T follicular helper cell (primary cell): ENCODE data around the gene STRA8.

ENCODE experiments used
- DNase-seq: peaks from one replicate; pipeline ENCODE4 v3.0.0-alpha.2; 2020; ENCODE audit warnings: low read depth
- total RNA-seq, 2 experiments: gene quantifications; one replicate each; lab custom pipeline; 2026; lab: John Stamatoyannopoulos, UW

The STRA8 gene, protein sequence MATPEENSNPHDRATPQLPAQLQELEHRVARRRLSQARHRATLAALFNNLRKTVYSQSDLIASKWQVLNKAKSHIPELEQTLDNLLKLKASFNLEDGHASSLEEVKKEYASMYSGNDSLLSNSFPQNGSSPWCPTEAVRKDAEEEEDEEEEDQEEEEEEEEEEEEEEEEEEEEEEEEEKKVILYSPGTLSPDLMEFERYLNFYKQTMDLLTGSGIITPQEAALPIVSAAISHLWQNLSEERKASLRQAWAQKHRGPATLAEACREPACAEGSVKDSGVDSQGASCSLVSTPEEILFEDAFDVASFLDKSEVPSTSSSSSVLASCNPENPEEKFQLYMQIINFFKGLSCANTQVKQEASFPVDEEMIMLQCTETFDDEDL
- 0 reads per million in 2 experiments for total RNA-seq

DNA sequence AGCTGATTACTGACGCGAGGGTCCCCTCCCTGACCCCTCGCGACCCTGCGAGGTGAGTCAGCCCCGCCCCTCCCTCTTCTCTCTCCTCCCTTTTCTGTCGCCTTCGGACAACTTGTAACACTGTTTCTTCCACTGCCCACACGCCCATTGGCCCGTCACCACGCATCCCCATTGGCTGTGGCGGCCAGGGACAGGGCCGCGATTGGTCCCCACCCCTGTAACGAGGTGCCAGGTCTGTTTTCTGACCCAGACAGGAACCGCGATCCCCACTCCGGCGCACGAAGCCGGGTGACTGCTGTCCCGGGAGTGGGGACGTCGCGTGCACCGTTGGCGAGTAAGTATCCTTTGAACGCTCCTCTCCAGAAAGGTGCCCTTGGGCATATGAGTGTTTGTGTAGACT is at the start of gene STRA8:
Gene STRA8 (plus strand): TSS at position 269 of the 400 bp plus-strand sequence. CDS start 6,687 bp downstream, outside the sequence.
- no peak for DNase-seq

DNA sequence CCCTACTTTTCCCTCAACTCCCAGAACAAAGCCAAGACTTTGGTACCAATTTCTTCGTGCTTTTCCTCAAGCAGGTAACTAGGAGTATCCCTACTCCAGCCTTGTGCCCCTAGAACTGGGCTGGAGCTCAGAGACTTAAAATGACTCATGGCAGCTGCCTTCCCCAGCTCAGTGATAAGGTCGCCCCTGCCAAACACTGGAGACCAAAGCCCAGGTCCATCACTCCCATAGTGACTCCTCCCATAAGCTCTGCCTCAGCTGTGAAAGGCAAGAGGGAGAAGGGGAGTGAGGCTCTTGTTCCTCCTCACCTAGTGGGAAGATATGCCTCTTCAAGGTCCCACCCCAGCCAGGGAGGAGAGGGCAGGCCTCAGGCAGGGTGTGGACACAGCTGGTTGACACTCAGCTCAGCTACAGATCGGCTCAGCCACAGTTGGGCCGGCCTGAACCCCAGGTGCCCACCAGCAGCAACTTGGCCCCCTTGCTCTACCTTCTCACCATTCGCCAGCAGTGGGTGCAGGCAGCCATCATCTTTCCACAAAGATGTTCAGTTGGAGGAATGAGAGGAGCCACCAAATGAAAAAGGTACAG is 49.3 kb upstream of the STRA8 start:
- no peak for DNase-seq

DNA sequence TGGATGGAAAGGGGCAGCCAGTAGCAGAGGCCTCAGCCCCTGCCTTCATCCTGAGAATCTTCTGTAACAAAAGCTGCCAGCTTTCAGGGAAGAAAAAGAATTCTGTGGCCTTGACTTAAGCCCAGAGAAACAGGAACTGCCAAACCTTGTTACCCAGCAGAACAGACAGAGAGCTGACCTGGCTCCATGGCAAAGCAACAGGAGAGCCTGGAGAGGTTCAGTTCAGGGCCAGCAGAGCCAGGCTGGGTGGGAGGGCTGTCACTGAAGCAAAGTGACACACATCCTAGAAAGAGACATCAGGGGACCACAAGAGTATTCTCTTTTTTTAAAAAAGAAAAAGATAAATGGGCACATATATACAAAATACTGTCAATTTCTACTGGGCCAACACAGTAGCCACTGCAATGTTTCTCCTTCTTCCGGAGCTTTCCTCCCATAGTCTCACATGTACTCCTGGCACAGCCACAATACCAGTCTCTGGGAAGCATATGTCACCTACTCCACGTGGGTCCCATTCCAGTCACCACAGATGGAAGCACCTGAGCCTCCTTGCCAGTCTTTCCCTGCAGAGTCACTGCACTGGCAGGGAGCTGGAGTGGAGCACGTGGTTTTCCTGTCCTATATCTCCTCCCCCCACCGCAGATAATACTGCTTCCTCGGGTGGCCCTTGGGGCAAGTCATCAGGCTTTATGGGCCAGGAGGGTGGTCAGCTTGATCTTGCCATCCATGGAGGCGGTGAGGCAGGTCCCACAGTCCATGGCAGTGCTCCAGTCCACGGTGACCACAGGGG is 48.0 kb upstream of the STRA8 start:
- no peak for DNase-seq

DNA sequence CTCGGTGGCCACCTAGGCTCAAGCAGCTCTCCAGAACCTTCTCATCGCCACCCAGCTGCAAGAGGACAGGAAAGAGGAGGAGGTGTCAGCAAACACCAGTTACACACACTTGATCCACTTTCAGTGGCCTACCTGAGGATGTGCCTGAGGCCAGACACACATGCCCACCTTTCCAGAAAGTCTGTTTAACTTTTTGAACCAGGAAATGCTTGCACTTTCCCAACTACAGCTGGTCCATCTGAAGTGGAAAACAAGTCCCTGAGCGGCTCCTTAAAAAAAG is 47.4 kb upstream of the STRA8 start:
- no peak for DNase-seq

DNA sequence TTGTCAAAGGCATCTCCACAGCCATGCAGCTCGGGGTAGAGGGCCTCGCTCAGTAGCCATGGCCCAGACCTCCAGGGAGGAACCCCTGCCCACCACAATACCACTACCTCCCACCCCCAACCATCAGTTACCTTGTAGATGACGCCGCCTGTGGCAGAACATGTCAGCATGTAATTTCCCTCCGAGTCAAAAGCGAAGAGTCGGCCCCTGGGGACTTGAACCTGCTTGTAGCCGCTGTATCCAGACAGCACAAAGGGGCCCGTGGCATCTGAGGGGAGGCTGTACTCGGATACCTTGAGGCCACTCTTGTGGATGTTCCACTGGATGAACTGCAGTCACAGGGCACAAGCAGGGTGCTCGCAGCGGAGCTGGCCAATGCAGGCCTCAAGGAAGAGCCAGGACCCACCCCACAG is 46.8 kb upstream of the STRA8 start:
- no peak for DNase-seq

DNA sequence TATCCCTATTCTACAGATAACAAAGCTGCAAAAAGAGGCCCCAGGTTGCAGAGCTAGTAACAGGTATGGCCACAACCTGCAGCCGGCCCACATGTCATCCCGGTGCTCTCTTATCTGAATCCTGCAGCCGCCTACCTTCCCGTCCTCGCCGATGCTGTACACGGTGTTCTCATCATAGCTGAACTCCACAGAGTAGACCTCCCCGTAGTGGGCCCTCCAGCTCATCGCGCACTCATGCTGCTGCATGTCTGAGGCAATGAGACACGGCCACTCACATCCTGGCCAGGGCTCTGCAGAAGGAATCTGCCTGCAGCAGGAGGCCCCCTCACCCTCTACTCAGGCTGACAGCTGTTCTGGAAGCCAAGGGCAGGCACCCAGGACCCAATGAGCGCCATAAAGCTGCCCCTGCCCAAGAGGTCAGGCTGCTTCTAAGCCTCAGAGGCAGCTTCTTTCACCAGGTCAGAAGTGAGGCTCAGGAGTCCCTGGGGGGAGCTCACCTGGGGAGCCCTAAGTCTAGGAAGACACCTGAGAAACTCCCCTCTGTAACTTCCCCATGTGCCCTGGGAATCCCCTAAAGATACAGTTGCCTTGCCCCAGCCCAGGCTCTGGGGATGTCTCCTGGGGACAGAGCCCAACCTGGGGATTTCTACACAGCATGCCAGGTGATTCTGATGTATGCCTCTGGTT is 45.2 kb upstream of the STRA8 start:
- no peak for DNase-seq

DNA sequence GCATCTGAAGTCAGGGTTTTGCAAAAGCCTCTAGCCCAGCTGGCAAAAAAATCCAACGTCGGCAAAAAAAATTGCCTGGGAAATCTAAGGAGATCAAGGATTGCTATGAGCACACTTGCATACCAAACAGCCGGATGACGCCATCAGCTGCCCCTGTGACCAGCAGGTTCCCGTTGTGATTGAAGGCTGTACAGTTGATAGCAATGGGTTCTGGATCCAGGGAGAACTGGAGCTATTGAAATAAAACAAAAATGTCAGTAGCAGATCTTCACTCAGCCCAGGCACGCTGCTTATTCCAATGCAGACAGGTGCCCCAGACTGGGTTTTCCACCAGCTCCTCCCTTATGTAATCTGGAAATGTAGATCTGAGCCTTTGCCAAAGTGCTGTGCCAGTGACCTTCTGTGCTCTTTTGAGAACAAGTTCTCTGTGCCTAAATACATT is 44.4 kb upstream of the STRA8 start:
- no peak for DNase-seq

DNA sequence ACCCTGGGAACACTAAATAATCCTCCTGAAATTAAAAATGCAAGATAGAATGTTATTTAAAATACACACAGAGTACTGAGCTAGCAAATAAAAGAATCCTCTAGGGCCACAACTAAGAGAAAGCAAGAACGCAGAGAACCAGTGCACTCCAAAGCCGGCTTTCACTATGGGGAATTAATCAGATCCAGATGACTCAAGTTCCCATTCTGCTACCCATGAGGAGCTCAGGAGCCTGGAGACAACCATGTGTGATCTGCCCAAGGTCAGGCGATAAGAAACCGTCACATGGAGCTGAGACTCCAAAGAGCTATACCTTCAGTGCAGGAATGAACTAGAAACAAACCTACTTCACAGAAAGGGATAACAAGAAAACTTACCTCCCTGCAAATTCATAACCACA is 43.7 kb upstream of the STRA8 start:
- no peak for DNase-seq

DNA sequence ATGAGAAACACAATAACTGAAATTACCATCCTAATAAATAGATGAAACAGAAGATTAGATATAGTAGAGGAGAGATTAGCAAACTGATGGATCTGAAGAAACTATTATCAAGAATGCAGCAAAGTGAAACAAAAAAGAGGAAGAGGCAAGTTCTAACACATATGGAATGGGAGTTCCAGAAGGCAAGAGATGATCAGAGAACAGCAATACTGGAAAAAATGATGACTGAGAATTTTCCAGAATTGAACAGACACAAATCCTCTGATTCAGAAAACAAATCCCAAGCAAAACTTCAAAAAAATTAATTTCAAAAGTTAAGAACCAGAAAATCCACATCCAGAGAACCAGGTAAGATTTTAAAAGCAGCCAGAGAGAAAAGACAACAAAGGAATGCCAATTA is 42.9 kb upstream of the STRA8 start:
- no peak for DNase-seq

DNA sequence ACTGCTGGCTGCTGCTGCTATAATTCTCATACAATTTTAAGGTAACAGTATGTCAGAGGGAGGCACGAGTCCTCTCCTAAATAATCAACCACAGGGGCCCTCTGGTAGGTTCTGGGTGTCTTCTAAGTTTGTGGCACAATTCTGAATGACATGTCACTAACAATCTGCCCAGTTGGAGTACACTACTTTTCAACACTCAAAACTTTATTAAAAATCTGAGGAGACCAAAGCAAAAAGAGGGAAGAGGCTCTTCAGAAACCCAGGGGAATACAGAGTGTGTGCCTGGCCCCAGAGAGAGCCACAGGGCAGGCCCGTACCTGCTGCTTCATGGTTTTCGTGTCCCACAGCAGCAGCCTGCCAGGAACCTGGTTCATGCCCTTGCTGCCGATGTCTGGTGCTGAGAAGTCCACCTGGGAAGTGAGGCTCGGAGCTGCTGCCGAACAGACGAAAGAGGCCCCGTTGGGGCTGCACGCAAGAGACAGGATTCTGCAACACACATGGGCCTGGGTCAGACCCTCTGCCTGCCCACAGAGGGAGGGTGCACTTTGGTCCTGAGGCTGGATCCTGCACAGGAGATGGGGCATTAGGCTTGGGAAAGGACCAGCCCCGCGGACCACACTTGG is 40.6 kb upstream of the STRA8 start:
- no peak for DNase-seq

DNA sequence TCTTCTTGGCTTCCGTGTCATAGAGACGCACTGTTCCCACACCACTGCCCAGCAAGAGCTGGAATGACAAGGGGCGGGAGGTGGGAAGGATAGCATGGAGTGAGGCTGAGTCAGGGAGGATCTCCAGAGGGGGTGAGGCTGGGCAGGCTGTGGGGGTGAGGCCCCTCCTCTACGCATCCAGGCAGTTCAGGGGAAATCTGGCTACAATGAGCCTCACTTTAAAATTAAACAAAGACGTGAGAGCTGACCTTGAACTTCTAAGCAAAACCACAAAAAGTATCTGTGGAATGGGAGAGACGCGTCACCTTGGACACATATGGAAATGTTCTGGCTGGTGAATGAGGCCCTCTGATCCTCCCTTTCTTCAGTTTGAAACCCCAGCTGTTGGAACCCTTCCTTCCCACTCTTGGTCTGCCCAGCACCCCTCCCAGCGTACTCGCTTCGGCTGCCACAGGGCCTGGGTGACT is 40.0 kb upstream of the STRA8 start:
- no peak for DNase-seq

DNA sequence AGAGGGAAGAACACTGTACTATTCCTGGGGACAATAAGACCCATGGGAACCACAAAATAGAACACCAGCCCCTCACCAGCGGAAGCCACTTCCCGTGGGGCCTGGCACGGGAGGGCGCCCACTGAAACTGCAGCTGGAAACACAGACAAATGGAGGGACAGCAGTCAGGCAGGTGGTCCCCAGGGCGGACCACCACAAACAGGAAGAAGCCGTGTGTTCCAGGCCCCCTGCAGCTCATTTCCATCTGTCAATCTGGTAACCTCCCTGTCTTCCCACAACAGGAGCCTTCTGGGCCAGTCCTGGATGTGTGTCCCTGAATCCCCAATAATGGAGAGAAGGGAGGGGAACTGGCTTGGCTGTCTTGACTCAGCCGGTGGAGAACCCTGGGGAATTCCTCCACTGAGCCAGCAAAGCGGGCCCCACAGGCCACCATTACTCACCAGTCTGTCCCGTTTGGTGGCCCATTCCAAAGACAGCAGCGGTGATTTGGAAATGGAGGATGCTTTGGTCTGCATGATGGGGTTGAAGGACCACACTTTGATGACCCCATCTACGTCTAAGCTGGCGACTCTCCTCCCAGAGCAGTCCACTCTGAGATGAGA is 39.0 kb upstream of the STRA8 start:
- no peak for DNase-seq

DNA sequence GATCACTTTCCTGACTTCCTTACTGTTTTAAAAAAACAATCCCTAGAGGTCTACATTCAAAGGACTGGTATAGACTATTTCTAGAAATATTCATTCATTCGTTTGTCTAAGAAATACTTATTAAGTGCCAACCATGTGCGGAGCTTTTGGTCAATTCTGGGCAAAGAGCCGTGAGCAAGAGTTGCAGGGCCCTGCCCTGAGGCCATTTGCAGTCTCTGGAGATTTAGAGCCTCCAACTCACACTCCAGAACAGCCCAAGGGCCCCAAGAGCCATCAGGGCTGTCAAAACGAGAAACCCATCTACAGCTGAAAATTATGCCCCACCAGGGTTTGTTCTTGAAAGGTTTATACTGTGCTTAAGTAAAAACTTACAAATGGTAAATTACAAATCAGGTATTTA is 38.5 kb upstream of the STRA8 start:
- no peak for DNase-seq

DNA sequence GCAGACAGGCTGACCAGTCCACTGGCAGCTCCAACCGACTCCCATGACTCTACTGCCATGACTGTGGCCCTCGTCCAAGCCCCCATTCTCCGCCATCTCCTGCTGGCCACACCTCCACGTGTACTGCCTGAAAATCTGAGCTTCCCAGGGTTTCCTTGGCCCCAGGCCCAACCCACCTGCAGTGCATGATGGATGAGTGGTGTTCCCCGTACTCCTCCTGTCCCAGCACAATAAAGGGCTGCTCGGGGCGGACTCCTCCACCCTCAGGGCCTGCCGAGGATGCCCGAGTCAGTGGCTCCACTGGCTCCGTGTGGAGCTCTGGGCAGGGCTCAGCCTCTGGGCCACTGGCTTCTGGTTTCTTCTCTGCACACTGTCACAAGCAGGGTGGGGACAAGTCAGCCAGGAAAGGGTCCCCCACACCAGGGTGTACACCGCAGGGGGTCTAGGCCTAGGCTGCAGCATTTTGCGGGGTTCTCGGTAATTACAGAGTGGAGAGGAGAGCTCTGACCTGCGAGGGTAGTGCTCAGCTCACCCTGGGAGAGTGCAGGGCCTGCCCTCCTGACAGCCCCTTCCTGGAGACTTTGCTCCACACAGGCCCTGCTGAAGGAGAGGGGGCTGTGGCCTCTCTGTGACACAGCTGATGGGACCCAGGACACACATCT is 37.5 kb upstream of the STRA8 start:
- DNase-seq = no peak

DNA sequence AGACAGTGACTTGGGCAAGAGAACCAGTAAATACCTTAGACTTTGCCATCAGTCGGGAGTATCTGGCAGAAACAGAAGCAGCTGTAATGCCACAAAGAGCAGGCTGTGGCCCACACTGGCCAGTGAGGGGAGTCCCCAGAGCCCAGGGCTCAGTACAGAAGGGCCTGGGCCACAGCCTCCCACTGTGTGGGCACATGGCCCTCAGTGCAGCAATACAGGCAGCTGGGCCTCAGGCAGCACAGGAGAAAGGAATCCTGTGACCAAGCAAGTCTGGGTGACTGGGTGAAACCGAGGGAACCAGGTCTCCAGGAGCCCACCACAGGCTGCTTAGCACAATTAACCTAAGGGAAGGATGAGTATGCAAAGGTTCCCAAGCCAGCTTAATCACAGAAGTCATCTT is 36.3 kb upstream of the STRA8 start:
- DNase-seq = no peak

DNA sequence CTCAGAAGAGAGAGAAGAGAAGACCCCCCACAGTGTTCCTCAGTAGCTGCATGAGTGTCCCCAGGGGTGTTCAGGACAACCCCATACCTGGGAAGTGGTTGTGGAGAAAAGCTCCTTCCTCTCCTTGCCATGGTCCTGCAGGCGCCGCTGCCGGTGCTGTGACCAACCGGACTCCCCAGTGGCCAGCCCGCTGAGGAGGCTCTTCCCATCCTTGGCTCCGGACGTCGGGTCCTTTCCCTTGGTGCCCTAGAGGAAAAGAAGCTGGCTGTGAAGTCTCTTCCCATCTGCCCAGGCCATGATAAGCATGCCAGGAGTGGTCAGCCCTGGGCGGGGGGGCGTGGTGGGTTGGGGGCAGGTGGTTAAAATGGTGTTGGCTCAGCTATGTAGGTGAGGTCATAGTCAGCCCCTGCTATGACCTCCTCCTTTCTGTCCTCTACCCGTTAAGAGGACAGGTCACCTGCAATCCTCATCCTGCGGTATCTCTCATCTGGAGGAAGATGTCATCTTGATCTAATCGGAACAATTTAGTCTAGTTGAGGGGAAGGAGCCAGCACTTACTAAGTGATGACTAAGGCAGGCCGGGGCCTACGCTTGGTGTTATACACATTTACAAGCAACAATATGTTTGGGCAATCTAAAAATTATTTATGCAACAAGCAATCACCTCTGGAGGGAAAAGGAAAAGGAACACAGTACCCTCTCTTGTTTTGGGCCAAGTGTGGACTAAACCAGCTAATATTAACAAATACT is 35.6 kb upstream of the STRA8 start:
- no peak for DNase-seq

DNA sequence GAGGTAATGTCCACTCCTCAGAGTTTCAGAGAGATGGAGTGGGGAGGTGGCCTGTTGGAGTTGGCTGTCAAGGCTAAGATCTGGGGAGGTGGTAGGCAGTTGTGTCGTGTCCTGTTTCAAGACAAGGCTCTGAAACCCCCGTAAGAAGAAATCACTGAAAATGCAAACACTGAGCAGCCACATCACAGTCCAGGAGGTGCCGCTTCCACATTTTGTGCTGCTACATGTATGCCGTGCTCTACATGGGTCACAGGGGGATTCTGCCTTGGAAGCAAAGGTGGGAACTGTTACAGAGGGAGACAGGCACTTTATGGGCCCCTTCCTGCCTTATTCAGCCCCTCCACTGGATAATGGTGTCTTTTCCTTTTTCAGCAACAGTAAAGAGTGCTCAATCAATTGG is 34.2 kb upstream of the STRA8 start:
- DNase-seq = no peak

DNA sequence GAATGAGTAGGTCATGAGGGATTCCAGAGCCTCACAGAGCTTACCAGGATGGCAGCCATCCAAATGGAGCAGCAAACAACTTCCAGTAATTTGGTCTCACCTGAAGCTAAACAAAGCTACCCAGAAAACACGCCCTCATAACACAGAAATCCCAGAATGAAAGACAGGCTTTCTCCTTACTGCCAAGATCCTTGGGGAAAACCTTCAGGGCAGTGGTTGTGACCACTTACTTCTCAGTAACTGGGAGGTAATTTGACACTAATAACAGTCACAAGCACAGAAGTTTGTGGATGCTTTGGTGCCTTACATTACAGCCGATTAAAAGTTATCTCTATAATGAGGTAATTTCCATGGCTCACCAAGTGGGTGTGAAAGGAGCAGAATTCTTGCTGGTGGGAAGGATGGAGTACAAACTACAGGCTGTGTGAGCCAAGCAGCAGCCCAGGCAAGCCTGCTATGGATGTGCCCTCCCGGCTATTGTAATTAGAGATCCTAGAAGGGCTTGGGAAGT is 32.8 kb upstream of the STRA8 start:
- no peak for DNase-seq

DNA sequence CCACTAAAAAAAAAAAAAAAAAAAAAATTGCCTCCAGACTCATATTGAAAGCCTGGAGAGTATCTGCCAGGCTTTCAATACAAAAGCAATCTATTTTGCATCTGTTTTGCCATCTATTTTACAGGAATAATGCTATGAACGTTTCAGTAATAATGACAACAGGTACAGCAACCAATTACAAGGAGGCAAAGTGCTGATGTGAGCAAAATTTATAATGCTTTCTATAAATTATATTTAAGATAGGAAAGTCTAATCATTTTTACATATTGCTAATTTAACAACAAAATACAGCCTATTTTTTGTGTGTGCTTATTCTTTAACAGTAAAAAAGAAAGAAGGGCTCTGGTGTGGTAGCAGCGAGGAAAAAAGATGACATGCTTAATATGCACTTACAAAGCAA is 32.3 kb upstream of the STRA8 start:
- DNase-seq = no peak

DNA sequence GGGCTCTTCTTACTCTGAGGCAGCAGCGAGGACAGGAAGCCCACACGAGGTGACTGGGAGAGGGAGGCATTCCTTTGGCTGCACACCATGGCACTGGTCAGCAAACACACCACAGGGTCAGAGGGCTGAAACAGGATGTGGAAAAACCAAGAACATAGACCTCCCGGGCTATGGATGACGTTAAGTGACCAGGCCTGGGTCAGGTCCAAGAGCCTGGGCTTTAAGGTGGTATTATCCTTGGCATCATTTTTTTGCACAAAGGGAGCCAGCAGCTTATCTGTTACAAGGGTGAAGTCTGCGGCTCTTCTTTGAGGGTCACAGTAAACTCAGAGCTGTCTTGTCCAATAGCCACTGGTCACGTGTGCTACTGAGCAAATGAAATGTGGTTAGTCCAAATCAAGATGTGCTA is 29.3 kb upstream of the STRA8 start:
- no peak for DNase-seq
